CD1c-positive myeloid dendritic cell (primary cell): ENCODE data around the gene KAT14.
"Not testable (repeated sequence)": the region's sequence is repeated elsewhere in the genome, so short reads cannot be mapped to it uniquely, and the experiment has no call there.

ENCODE experiments used
- DNase-seq: peaks from one replicate; pipeline ENCODE4 v3.0.0-alpha.2; 2016; ENCODE audit errors: extremely low spot score

KAT14 gene

GRCh38 chr20:18137412-18138265, at the start of gene KAT14, which contains the start of gene PET117:
Gene KAT14 (plus strand): TSS chr20:18137863. CDS start chr20:18142661, 4,798 bp downstream.
Gene PET117 (plus strand): TSS chr20:18137863. CDS start chr20:18137956, 93 bp downstream.
- DNase-seq: peak; percentile 92

DNA sequence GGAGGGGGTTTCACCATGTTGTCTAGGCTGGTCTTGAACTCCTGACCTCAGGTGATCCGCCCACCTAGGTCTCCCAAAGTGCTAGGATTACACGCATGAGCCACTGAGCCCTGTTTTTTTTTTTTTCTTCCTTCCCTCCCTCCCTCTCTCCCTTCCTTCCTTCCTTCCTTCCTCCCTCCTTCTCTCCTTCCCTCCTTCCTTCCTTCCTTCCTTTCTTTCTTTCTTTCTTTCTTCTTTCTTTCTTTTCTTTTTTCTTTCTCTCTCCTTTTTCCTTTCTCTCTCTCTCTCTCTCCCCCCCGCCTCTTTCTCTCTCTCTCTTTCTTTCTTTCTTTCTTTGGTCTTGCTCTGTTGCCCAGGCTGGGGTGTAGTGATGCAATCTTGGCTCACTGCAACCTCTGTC, 49.4 kb upstream of the KAT14 start:
- DNase-seq: not testable (repeated sequence)

GRCh38 chr20:18088841-18089240, 48.8 kb upstream of the KAT14 start:
- not testable (repeated sequence) for DNase-seq

DNA sequence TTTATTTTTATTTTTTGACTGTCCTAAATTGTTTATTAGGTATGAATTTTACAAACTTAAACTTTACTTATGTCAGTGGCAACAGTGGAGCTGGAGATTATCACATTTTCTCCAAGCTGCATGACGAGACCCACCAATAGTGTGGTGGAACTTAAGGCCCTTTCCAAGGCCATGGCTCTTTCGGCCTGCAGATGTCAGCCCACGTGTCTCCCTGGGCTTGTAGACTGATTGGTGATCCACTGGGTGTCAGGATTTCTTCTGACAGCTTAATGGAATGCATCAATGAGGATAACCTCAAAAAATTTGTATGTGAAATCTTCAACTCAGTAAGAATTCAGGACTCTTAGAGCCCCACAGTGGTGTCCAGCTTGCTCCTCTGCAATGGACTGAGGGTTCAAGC, 47.6 kb upstream of the KAT14 start:
- DNase-seq: no peak

DNA sequence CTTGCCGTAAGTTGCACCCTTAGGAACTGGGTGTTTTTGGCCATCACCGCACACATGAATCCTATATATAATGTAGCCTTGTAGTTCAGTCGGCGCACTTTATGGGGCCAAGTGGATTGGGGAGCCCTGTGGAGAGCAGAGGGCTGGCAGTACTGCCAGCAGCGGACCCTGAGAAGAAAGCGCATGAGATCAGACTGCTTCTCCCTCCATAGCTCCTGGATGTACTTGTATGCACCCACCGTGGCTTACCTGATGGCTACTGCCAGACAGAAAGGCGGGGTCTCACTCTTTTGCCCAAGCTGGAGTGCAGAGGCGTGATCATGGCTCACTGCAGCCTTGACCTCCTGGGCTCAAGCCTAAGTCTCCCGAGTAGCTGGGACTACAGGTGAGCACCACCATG, 47.2 kb upstream of the KAT14 start:
- DNase-seq: no peak

GRCh38 chr20:18091623-18092022, 46.0 kb upstream of the KAT14 start:
- DNase-seq: no peak

DNA sequence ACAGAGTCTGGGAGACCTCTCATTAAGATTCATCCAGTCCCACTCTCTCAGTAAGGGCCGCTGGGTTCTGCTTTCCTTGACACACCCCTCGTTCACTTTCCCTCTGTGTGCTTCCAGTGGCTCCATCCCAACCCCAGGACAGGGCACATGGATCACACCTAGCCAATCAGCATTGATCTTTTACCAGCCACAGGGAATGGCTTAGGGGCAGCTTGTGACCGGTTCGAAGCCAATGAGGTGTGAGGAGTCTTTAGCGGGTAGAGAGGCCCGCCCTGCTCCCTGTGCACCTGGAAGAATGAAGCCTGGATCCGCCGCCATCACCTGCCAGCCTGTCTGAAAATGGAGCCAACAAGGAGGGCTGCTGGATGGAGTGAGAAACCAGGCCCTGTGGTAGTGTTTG, 44.8 kb upstream of the KAT14 start:
- DNase-seq: no peak

- DNase-seq: no peak
Measured at GRCh38 chr20:18093388-18093787, 44.3 kb upstream of the KAT14 start.

DNA sequence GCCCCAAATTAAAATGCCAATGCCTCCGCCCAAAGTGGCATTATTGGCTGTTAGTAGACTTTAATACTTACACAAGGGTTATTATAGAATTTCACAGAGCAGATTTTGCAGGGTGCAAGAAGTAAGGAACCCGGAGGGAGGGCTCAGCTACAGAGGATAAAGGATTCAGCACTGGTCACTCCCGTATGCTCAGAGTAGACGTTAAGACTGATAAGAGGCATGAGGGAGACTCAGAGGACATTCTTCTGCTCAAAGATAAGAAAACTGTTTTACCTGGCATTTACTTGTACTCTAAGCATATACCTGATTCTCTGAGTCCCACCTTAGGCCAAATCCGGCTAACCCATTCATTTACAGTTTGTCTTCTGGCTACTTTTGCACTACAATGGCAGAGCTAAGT, 43.5 kb upstream of the KAT14 start:
- DNase-seq: no peak

DNA sequence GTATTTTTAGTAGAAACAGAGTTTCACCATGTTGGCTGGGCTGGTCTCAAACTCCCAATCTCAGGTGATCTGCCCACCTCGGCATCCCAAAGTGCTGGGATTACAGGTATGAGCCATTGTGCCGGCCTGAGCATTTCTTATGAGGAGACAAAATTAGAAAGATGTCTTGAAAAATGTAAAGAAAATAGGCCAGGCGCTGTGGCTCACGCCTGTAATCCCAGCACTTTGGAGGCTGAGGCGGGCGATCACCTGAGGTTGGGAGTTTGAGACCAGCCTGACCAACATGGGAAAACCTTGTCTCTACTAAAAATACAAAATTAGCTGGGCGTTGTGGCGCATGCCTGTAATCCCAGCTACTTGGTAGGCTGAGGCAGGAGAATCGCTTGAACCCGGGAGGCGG, 37.1 kb upstream of the KAT14 start:
- not testable (repeated sequence) for DNase-seq

DNA sequence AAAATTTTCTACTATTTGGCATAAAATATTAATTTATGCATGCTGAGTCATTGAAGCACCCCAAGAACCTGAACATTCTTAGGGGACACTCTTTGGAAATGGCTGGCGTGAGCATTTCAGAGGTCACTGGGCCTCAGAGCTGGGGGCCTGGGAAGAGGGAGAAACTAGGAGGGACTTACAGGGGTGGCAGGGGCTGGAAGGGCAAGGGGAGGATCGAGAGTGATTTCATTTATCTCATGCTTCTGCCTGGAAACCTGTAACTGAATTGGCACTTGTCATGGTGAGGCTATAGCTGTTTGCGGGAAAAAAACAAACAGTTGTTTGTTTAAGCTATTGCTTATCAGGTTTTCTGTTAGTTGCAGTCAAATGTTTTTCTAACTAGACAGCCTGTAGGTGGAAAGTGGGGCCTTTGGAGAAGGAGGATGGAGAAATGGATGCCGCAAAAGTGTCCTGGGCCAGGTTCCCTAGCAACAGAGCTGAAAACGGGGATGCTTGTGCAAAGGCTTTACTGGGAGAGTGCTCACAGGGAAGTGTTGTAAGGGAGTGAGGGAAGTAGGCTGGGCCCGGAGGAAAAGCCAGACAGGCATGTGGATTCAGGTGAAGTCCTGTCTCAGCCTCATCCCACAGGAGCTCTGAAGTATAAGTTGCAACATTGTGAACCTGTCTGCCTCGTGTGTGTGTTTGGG, 36.4 kb upstream of the KAT14 start:
- no peak for DNase-seq

- no peak for DNase-seq
Measured at GRCh38 chr20:18103497-18103896, 34.2 kb upstream of the KAT14 start.

- no peak for DNase-seq
Measured at GRCh38 chr20:18108326-18108725, 29.3 kb upstream of the KAT14 start.

GRCh38 chr20:18128574-18128973, 9.1 kb upstream of the KAT14 start:
- not testable (repeated sequence) for DNase-seq

GRCh38 chr20:18132663-18133062, 5.0 kb upstream of the KAT14 start:
- DNase-seq: no peak

- no peak for DNase-seq
Measured at GRCh38 chr20:18133962-18134361, 3.7 kb upstream of the KAT14 start.

- DNase-seq: no peak
Measured at GRCh38 chr20:18138266-18138582, 561 bp downstream of the KAT14 start.

DNA sequence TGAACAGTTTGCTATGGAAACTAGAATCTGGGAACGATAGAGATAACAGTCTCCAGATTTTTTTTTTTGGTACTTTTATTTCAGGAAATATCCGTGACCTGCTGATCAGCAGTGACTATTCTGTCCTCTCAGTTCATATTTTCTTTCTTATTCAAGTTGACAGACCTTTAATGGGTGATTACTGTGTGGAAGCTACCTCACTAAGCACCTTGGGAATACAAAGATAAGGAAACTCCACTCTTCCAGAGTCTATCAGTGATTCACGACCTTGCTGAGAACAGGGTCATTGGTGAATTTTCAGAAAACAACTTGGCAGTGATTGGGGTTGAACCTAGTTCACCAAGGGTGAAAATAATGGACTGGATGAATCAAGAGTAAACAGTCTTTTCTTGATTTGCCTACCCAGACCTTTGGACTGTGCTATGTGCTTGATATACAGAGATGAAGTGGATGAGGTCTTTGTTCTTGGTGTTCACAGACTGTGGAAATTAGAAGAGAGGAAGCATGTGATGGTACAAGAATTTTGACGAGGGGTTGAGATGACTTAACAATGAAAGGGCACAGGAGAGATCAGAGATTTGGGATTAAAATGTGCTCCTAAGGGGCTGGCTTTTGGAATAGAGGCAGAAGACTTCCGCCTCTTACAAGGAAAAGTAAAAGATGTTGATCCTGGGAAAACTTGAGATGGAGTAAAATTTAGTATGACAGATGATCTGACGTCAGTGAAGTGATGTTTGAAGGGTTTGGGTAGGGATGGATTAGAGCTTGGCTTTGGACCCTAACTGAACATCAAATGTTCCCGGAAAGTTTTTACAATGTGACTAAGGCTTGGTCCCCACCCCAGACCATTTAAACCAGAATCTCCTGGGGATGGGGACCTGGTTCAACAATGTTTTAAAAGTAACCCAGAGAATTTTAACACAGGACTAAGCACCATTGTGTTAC, 1.2 kb downstream of the KAT14 start:
- DNase-seq: no peak

DNA sequence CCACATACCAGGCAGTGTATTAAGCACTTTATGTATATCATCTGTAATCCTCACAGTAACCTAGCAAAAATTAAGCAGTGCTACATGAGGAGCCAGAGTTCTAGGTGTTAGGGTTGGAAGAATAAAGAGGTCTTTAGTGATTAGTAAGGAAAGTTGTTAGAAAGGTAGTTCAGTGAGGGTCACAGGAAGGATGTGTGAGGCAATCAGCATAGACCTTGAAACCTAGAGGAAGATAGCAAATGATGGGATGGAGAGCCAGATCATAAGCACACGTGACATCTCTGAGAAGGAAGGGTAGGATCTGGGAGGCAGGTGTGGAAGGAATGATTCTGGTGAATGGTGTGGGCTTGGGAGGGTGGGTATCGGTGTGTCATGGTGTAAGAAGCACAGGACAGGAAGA, 2.2 kb downstream of the KAT14 start:
- no peak for DNase-seq

- no peak for DNase-seq
Measured at GRCh38 chr20:18144541-18145099, 7.0 kb downstream of the KAT14 start.

DNA sequence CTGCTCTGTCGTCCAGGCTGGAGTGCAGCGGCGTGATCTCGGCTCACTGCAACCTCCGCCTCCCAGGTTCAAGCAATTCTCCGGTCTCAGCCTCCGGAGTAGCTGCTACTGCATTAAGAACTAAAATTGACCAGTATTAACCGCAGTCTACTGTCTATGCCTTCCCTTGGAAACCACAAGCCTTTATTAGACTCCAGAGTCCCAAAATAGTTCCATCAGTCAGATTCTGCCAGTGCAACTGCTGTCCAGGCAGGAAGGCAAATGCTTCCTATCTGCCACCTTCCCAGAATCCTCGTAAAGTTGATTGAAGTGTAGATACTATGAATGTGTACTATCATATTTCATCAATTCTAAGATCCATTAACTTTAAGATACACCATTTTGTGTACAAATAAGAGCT, 16.7 kb downstream of the KAT14 start:
- no peak for DNase-seq

DNA sequence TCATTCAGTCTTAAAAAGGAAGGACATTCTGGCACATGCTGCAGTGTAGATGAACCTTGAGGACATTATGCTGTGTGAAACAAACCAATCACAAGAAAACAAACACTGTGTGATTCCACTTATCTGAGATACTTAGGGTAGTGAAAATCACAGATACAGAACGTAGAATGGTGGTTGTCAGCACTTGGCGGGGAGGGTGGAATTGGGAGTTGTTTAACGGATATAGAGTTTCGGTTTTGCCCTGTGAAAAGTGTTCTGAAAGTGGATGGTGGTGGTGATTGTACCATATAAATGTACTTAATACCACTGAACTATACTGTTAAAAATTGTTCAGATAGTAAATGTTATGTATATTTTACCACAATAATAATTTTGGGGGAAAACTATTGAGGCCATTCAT, 18.4 kb downstream of the KAT14 start:
- no peak for DNase-seq
